Measurements from ENCODE around the gene PP2D1. TPM values are rescaled to one million over a fixed set of nuclear protein-coding genes. Genes with fewer than 3 reads are reported as not detected.
"Not testable (repeated sequence)": the region's sequence is repeated elsewhere in the genome, so short reads cannot be mapped to it uniquely, and the experiment has no call there.

PP2D1 gene
- total RNA-seq, 1 donor from 2014 or later: not detected

DNA sequence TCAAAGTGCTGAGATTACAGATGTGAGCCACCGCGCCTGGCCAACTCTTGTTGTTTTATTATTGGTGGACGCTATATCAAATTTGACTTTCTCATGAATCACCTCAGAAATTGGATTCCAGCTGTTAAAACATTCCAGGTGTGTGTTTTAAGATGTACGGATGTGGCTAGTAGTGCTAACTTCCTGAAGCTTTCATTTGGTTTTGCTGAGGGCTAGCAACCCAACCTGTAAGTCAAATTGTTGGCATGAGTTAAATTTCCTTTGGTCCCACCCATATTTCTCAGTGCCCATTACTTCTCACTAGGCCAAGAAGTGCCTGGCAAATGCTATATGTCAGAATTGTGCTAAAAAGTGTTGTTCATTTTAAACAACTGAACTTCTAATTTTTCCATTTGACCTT, 15.1 kb upstream of the PP2D1 start:
- no peak overlapping the region for H3K4me3 ChIP-seq (ENCODE audit: low read depth, low read length)
- no peak for DNase-seq (ENCODE audit: low read depth)
- TF ChIP-seq, protein P1, sequence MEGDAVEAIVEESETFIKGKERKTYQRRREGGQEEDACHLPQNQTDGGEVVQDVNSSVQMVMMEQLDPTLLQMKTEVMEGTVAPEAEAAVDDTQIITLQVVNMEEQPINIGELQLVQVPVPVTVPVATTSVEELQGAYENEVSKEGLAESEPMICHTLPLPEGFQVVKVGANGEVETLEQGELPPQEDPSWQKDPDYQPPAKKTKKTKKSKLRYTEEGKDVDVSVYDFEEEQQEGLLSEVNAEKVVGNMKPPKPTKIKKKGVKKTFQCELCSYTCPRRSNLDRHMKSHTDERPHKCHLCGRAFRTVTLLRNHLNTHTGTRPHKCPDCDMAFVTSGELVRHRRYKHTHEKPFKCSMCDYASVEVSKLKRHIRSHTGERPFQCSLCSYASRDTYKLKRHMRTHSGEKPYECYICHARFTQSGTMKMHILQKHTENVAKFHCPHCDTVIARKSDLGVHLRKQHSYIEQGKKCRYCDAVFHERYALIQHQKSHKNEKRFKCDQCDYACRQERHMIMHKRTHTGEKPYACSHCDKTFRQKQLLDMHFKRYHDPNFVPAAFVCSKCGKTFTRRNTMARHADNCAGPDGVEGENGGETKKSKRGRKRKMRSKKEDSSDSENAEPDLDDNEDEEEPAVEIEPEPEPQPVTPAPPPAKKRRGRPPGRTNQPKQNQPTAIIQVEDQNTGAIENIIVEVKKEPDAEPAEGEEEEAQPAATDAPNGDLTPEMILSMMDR (conservative IDR thresholded peaks at IDR 0.05; ENCODE audit: low read depth, low read length): no peak

DNA sequence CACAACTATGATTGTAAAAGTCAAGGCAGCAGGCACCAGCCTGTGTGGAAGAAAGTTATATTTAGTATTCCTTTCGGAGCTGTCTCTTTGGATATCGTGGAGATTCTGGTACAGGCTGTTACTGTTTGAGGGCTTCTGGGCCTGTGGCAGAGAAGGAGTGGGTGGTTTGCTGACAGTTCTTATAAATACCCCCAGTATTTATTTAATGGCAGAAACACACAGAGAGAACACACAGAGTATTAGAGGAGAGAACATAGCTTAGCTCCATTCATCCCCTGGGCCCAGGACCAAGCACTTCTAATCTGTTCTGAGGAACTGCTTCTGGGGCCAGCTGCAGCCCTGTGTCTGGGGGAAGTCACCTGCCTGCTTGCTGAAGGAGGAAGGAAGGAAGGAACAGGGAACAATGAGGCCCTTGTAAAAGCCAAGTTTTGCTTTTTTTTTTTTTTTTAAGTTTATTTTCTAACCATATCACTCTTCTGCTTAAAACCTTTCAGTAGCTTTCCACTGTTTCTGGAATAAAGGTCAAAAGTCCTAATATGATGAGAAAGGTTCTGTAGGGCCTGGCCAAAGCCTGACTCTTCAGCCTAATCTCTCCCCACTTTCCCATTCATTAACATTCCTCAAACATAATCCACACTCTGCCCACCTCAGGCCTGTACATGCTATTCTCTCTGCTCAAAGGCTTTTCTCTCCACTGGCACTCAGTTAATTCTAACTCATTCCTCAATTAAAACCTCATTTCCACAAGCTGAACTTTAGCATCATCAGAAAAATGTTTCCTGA, 11.8 kb upstream of the PP2D1 start:
- TF ChIP-seq, protein P1 (conservative IDR thresholded peaks at IDR 0.05; ENCODE audit: low read depth, low read length): no peak
- DNase-seq (ENCODE audit: low read depth): no peak
- H3K4me3 ChIP-seq (ENCODE audit: low read depth, low read length): no peak overlapping the region

DNA sequence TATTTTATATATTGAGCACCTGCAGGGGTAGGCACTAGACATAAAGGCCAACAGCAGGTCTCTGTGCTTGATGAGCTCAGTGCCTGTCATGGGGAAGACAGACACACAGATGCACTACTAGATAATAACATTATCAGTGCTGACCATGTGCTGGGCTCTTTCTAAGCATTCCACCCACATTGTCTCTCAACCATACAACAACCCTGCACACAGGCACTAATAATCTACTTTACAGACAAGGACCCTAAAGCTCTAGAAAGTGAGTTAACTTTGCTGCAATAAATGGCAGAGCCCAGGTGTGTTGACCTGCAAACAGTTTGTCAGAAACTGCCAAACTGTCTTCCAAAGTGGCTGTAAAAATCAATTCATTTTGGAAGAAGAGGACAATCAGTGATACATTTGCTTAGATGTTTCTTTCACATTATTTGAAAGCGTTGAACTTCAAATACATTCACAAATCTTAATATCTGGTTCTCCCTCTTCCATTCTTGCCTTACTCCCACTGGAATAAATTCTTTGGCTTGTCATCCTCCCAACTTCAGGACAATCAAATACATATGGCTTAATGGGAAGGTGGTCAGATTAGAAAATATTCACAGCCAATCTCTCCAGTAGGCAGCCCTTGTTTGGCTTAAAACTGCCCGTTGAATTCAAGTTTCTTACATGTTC, 11.0 kb upstream of the PP2D1 start:
- TF ChIP-seq, protein P1 (conservative IDR thresholded peaks at IDR 0.05; ENCODE audit: low read depth, low read length): no peak
- H3K4me3 ChIP-seq (ENCODE audit: low read depth, low read length): no peak overlapping the region
- no peak for DNase-seq (ENCODE audit: low read depth)

DNA sequence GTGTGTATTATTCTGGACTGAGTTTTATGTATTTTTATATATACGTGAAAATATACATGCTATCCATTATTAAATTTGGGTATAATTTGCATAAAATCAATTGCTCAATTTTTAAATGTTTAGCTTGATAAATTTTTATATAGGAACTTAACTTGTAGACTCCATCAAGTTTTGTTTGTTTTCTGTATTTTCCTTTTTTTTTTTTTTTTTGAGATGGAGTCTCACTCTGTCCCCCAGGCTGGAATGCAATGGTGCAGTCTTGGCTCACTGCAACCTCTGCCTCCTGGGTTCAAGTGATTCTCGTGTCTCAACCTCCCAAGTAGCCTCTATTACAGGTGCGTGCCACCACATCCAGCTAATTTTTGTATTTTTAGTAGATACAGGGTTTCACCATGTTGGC, 4.0 kb upstream of the PP2D1 start:
- not testable (repeated sequence) for DNase-seq (ENCODE audit: low read depth); H3K4me3 ChIP-seq (ENCODE audit: low read depth, low read length)

DNA sequence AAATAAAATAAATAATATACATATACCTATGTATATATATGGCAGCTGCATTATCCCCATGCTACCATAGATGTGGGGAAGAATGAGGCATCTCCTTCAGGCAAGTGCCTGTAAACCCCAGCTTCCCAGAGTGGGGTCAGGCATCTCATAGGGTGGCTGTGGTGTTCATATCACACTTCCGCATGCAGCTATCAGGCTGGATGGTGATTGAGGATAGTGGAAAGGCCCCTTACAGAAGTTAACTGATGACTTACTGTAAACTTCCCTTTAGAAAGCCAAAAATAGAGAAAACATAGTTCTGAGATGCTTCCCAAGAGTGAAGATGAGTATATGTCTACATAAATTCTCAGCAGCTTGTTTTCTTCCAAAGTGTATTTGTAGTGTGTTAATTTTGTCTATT, 3.5 kb upstream of the PP2D1 start:
- no peak for DNase-seq (ENCODE audit: low read depth)

DNA sequence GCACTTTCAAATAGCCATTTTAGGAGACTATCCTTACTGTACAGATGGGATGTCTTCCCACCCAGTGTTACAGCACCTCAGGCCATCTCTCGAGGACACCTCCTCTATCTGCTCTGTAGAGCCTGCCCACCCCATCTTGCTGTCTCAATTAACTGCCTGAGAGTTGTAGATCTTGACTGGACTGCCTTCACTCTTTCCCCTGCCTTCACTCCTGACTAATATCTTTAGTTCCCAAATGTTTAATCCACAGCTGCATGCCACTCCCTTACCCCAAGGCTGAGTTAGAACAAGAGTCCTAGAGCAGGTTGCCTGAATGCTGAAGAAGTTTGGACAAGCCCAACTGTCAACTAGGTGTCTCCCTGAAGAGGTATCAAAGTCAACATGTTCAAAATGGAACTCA, 1.3 kb upstream of the PP2D1 start:
- DNase-seq (ENCODE audit: low read depth): no peak
- TF ChIP-seq, protein P1 (conservative IDR thresholded peaks at IDR 0.05; ENCODE audit: low read depth, low read length): no peak

More for the DNA sequence above, 3.5 kb upstream of the PP2D1 start:
- H3K4me3 ChIP-seq (ENCODE audit: low read depth, low read length): no peak overlapping the region
- TF ChIP-seq, protein P1 (conservative IDR thresholded peaks at IDR 0.05; ENCODE audit: low read depth, low read length): no peak

DNA sequence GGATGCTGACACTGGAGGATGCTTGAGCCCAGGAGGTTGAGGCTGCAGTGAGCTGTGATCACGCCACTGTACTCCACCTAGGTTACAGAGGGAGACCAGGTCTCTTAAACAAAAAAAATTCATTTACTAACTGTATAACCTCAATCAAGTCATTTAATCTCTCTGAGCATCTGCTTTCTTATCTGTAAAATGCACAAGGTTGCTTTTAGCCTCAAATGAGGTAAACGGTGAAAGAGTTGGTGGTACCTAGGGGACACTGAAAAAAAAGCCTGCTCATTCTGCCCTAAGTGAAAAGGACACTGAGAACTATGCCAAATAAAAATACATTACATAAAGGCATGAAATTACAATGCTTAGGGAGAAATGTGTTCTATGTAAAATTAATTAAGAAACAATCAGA, 3.4 kb downstream of the PP2D1 start:
- TF ChIP-seq, protein P1 (conservative IDR thresholded peaks at IDR 0.05; ENCODE audit: low read depth, low read length): no peak
- no peak for DNase-seq (ENCODE audit: low read depth)
- H3K4me3 ChIP-seq (ENCODE audit: low read depth, low read length): no peak overlapping the region

More for the DNA sequence above, 1.3 kb upstream of the PP2D1 start:
- no peak overlapping the region for H3K4me3 ChIP-seq (ENCODE audit: low read depth, low read length)

Measured in epithelial cell of proximal tubule (primary cell).